Brain microvascular endothelial cell (primary cell): ENCODE data around the gene XXYLT1.

Source experiments
- DNase-seq: peaks from one replicate; pipeline ENCODE4 v3.0.0-alpha.2; 2020
- H3K27ac ChIP-seq: fragments of 250-450 bp; sonication (Bioruptor Pico); 2 replicates; pipeline ENCODE4 v1.5.1; 2020; ENCODE audit warnings: mild to moderate bottlenecking, moderate library complexity
- H3K27me3 ChIP-seq: fragments of 250-450 bp; sonication (Bioruptor Pico); replicated peaks from 2 replicates; pipeline ENCODE4 v1.5.1; 2020; ENCODE audit warnings: mild to moderate bottlenecking
- H3K36me3 ChIP-seq: fragments of 250-450 bp; sonication (Bioruptor Pico); replicated peaks from 2 replicates; pipeline ENCODE4 v1.5.1; 2020; ENCODE audit warnings: mild to moderate bottlenecking
- H3K4me3 ChIP-seq: 2 replicates; pipeline ENCODE4 v1.5.1; 2011; ENCODE audit warnings: low read depth, mild to moderate bottlenecking, control low read depth, low read length, moderate library complexity
- CTCF ChIP-seq: IDR thresholded peaks from 2 replicates; pipeline ENCODE4 v1.5.1; 2011; ENCODE audit warnings: low read depth, mild to moderate bottlenecking, moderate library complexity, low read length, control low read depth, inconsistent platforms; ENCODE audit errors: missing control alignments
- in situ Hi-C: cut with HindIII; loops from 2 replicates; pipeline ENCODE4 v1.10.0; 2017; ENCODE audit warnings: low sequenced_read_pairs, low pct_ligation_motif_present

The XXYLT1 gene

GRCh38 chr3:195214381-195214780 lies 56.6 kb downstream of the XXYLT1 start:
- DNase-seq = no peak
- in situ Hi-C loops = no loop called here
- no peaks in the 10 kb centered on the region for H3K27me3 ChIP-seq
- H3K36me3 ChIP-seq = no peaks in the 10 kb centered on the region
- TF ChIP-seq CTCF = no peak
- H3K27ac ChIP-seq = no peak overlapping the region
- no peak overlapping the region for H3K4me3 ChIP-seq

GRCh38 chr3:195213639-195214315 lies 57.2 kb downstream of the XXYLT1 start:
- no peak overlapping the region for H3K4me3 ChIP-seq
- DNase-seq = no peak
- in situ Hi-C loops = no loop called here
- TF ChIP-seq CTCF = no peak
- H3K27ac ChIP-seq = no peak overlapping the region
- H3K36me3 ChIP-seq = no peaks in the 10 kb centered on the region
- no peaks in the 10 kb centered on the region for H3K27me3 ChIP-seq

DNA sequence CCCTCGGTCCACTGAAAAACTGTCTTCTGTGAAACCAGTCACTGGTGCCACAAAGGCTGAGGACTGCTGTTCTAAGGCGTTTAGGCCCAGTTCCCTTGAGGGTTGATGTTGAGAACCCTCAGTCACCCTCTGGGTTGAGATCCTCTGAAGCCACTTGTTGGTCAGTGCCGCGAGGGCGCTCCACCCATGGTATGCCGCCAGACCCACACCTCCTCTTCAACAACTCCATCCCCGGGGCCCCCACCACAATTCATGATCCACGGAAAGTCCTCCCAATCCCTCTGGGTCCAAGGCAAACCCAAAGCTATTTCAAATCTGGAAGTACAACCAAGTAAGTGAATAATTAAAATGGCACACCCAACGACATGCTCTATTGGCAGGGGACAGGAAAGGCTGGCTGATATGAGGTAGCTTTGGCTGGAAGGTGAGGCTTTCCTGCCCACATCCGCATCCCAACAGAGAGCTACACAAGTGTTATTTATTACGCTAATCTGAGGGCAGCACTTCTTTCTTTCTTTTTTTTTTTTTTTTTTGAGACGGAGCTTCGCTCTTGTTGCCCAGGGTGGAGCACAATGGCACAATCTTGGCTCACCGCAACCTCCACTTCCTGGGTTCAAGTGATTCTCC lies 58.1 kb downstream of the XXYLT1 start:
- no peaks in the 10 kb centered on the region for H3K27me3 ChIP-seq
- no peak for TF ChIP-seq CTCF
- no peak overlapping the region for H3K27ac ChIP-seq
- H3K4me3 ChIP-seq = no peak overlapping the region
- DNase-seq = no peak
- in situ Hi-C loops = no loop called here
- H3K36me3 ChIP-seq = no peaks in the 10 kb centered on the region

- Histone ChIP-seq H3K27me3 (no peaks in the 10 kb centered on the region), H3K36me3 (no peaks in the 10 kb centered on the region), H3K27ac (no peak overlapping the region), H3K4me3 (no peak overlapping the region)
- in situ Hi-C loops = no loop called here
- no peak for TF ChIP-seq CTCF
- DNase-seq = no peak
Observed at GRCh38 chr3:195212033-195212748, 58.8 kb downstream of the XXYLT1 start.

DNA sequence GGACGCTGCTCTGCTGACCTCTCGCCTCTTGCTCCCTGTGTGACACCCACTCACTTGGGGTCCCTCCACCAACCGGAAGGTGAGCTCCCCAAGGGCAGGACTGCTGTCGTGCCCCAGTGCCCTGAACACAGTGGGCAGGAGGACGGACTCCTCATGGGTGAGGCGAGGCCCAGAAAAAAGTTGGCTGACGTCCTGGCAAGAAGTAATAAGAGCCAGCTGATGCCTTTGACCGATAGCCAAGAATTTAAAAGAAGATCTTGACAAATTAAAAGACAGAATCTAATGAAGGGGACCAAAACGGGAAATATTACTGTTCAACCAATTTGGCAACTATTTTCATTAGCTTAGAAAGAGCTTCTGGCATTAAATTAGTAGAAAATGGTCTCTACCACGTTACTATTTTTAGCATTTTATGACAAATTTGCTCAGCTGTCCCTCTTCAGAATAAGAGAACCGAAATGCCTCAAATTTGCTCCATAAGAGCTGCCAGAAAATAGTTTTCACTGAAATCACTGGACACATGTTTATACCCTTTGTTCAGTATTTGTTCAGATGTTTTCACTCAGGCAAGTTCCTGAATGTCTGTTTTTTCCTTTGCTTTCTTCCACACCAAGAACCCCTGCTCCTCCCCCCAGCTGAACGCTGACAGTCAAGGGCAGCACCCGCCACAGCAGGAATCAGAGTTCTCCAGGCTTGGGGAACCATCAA lies 60.5 kb downstream of the XXYLT1 start:
- H3K4me3 ChIP-seq = no peak overlapping the region
- no peak for TF ChIP-seq CTCF

More for the DNA sequence above, 60.5 kb downstream of the XXYLT1 start:
- in situ Hi-C loops = no loop called here
- DNase-seq = peak; percentile 65
- H3K36me3 ChIP-seq = no peaks in the 10 kb centered on the region
- no peaks in the 10 kb centered on the region for H3K27me3 ChIP-seq
- H3K27ac ChIP-seq = peak overlapping the region; percentile 94
